Ecto neural progenitor cell (in vitro differentiated cells): ENCODE results near the gene SUSD6.

Source experiments
- DNase-seq: peaks from one replicate; pipeline ENCODE4 v3.0.0-alpha.2; 2018; ENCODE audit warnings: low spot score

SUSD6 gene

GRCh38 chr14:69760810-69761209 lies 149.4 kb downstream of the SUSD6 start:
- no peak for DNase-seq

- no peak for DNase-seq
These were observed 152.5 kb downstream of the SUSD6 start for GRCh38 chr14:69763761-69764510.
